Hypothalamus (tissue), 51 donors: ENCODE measurements around the gene SERPINB4.

Experiments used
- DNase-seq, 51 donors: peaks; one replicate each; lab custom pipeline; 2025; lab: John Stamatoyannopoulos, UW

Gene SERPINB4

GRCh38 chr18:63637703-63638102 lies 6.4 kb downstream of the SERPINB4 start:
- no peak for DNase-seq

- no peak for DNase-seq
Observed at GRCh38 chr18:63627819-63628218, 16.2 kb downstream of the SERPINB4 start.

- DNase-seq: no peak
Observed at GRCh38 chr18:63626431-63626830, 17.6 kb downstream of the SERPINB4 start.

- DNase-seq: no peak
Observed at GRCh38 chr18:63624863-63625262, 19.2 kb downstream of the SERPINB4 start.

- no peak for DNase-seq
Observed at GRCh38 chr18:63619661-63620060, 24.4 kb downstream of the SERPINB4 start.

GRCh38 chr18:63617915-63618234 lies 26.2 kb downstream of the SERPINB4 start:
- DNase-seq: no peak

- no peak for DNase-seq
Observed at GRCh38 chr18:63617049-63617914, 26.8 kb downstream of the SERPINB4 start.

- no peak for DNase-seq
Observed at GRCh38 chr18:63613420-63613819, 30.6 kb downstream of the SERPINB4 start.

GRCh38 chr18:63606526-63606925 lies 37.5 kb downstream of the SERPINB4 start:
- DNase-seq: no peak

GRCh38 chr18:63604791-63605567 lies 39.1 kb downstream of the SERPINB4 start:
- DNase-seq: no peak

- DNase-seq: no peak
Observed at GRCh38 chr18:63603772-63604171, 40.3 kb downstream of the SERPINB4 start.

- DNase-seq: no peak
Observed at GRCh38 chr18:63603355-63603754, 40.7 kb downstream of the SERPINB4 start.

GRCh38 chr18:63596964-63597363 lies 47.1 kb downstream of the SERPINB4 start:
- no peak for DNase-seq

- DNase-seq: no peak
Observed at GRCh38 chr18:63592471-63592870, 51.6 kb downstream of the SERPINB4 start.

- DNase-seq: no peak
Observed at GRCh38 chr18:63591725-63592124, 52.3 kb downstream of the SERPINB4 start.

- no peak for DNase-seq
Observed at GRCh38 chr18:63590966-63591695, 52.9 kb downstream of the SERPINB4 start.

- DNase-seq: no peak
Observed at GRCh38 chr18:63590373-63590772, 53.7 kb downstream of the SERPINB4 start.

GRCh38 chr18:63588909-63589308 lies 55.1 kb downstream of the SERPINB4 start:
- DNase-seq: no peak
